HG02678 (cell line): ENCODE measurements around the gene AGPAT1.
A peak's percentile ranks its signal among the peaks of the same experiment; 100 is the strongest.

Experiments
- ATAC-seq: cut with Tn5 transposase; IDR thresholded peaks from one replicate; pipeline ENCODE4 v1.9.1; 2021; ENCODE audit warnings: mild to moderate bottlenecking, moderate library complexity; ENCODE audit not compliant: unreplicated experiment

Gene AGPAT1

GRCh38 chr6:32173051-32173727 lies 2.7 kb downstream of the AGPAT1 start:
- ATAC-seq, result no peak

GRCh38 chr6:32171234-32171633 lies 4.7 kb downstream of the AGPAT1 start:
- ATAC-seq, result no peak

GRCh38 chr6:32170294-32170693 lies 5.6 kb downstream of the AGPAT1 start:
- ATAC-seq, result no peak

- ATAC-seq, result no peak
Measured at GRCh38 chr6:32168807-32169591, 6.9 kb downstream of the AGPAT1 start.

- ATAC-seq, result no peak
Measured at GRCh38 chr6:32168350-32168749, 7.5 kb downstream of the AGPAT1 start.

- no peak for ATAC-seq
Measured at GRCh38 chr6:32167761-32168262, 8.1 kb downstream of the AGPAT1 start.

GRCh38 chr6:32167154-32167760 lies 8.6 kb downstream of the AGPAT1 start:
- ATAC-seq, result no peak

- no peak for ATAC-seq
Measured at GRCh38 chr6:32166411-32167061, 9.3 kb downstream of the AGPAT1 start.

- no peak for ATAC-seq
Measured at GRCh38 chr6:32164295-32164694, 11.6 kb downstream of the AGPAT1 start, which contains the start of gene EGFL8. EGFL8 (plus strand) TSS chr6:32164595; CDS start chr6:32166166, 1,571 bp downstream.

GRCh38 chr6:32163559-32164258 lies 12.2 kb downstream of the AGPAT1 start:
- no peak for ATAC-seq

GRCh38 chr6:32158052-32158451 lies 17.8 kb downstream of the AGPAT1 start:
- no peak for ATAC-seq

- no peak for ATAC-seq
Measured at GRCh38 chr6:32156891-32157290, 19.0 kb downstream of the AGPAT1 start.

GRCh38 chr6:32154514-32155161 lies 21.2 kb downstream of the AGPAT1 start:
- peak; percentile 77 for ATAC-seq

GRCh38 chr6:32153564-32154513 lies 22.0 kb downstream of the AGPAT1 start, which contains the start of gene PPT2:
PPT2 (plus strand) TSS chr6:32154141; CDS start chr6:32154595, 454 bp downstream.
- peak; percentile 16 for ATAC-seq

GRCh38 chr6:32152769-32153563 lies 22.9 kb downstream of the AGPAT1 start:
- ATAC-seq, result no peak

- ATAC-seq, result no peak
Measured at GRCh38 chr6:32151863-32152768, 23.8 kb downstream of the AGPAT1 start, which contains the start of gene PRRT1. PRRT1 (minus strand) TSS chr6:32151939; CDS start chr6:32151827, 112 bp downstream.
